HL-60/S4 treated with retinoic acid at 250 ng/mL for 4 days and 3 days (cell line): ENCODE measurements around the gene TMEM178A.
"Not testable (repeated sequence)": the region's sequence is repeated elsewhere in the genome, so short reads cannot be mapped to it uniquely, and the experiment has no call there.

Source experiments
- in situ Hi-C: fragments of 300-500 bp; cut with MboI; formaldehyde crosslinking; loops from 2 replicates; pipeline ENCODE4 v1.7.0; 2022; ENCODE audit warnings: low sequenced_read_pairs

TMEM178A gene

GRCh38 chr2:39706945-39707344 is 41.2 kb downstream of the TMEM178A start:
- in situ Hi-C loops, result loop anchor here (25.0 kb wide), 1 partner anchor 195 kb away; no protein-coding TSS in a partner anchor

- in situ Hi-C loops, result loop anchor here (25.0 kb wide), 1 partner anchor 196 kb away; no protein-coding TSS in a partner anchor
These were observed 42.3 kb downstream of the TMEM178A start for GRCh38 chr2:39708003-39708402.

DNA sequence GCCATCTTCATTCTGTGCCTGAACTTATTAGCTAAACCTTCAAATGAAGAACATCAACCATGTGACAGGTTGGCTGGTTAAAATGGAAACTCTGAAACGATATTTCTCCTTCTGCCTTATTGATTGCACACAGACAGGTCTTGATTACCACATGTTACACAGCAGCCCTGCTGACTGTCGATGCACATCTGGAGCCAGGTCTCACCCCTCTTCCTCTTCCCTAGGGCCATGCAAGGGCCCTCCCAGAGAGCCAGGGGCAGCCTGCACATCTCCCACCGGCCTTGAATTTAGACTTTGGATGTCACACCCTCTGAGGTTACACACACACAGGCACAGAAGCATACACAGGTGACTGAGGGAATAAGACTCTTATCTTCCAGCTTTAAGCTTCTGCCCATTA is 45.1 kb downstream of the TMEM178A start:
- in situ Hi-C loops, result loop anchor here (25.0 kb wide), 1 partner anchor 199 kb away; no protein-coding TSS in a partner anchor

- in situ Hi-C loops, result loop anchor here (25.0 kb wide), 1 partner anchor 201 kb away; no protein-coding TSS in a partner anchor
These were observed 47.2 kb downstream of the TMEM178A start for GRCh38 chr2:39712953-39713352.

DNA sequence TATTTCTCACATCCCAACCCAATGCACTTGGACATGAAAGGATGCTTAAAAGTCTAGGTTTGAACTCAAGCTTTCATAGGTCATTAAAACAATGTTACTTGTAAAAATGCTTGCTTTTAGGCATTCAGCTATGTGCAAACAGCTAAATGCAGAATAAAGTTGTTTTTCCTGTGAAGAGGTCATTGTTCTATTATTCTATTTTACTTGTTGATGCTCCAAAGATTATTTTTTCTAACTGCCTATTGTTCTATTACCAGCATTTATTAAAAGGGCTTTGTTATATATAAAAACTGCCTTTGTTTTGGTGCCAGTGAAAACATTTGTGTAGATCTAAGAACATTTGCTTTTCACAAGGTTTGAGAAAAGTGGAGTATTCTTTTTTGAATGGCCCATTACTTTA is 49.4 kb downstream of the TMEM178A start:
- in situ Hi-C loops, result loop anchor here (25.0 kb wide), 1 partner anchor 203 kb away; no protein-coding TSS in a partner anchor

DNA sequence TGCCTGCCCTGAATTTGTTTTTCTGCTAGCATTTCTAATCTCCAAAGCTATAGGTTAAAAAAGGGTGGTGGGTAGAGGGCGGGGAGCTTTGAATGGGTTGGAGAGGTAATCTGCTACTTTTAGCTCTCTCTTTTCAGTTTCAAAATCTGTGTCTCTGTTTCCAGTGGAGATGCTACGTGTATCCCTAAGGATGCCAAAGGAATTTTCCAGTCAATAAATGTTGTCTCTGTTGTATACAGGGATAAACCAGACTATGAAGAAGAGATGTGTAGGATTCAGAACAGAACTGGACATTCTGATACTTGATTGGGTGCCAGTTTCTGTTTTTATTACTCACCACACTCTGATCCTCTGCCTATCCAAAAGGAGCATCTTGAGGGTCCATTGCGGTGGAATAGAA is 50.1 kb downstream of the TMEM178A start:
- in situ Hi-C loops, result loop anchor here (25.0 kb wide), 1 partner anchor 204 kb away; no protein-coding TSS in a partner anchor

GRCh38 chr2:39717067-39717466 is 51.4 kb downstream of the TMEM178A start:
- in situ Hi-C loops, result loop anchor here (25.0 kb wide), 1 partner anchor 205 kb away; no protein-coding TSS in a partner anchor

GRCh38 chr2:39718483-39718882 is 52.8 kb downstream of the TMEM178A start:
- in situ Hi-C loops, result loop anchor here (25.0 kb wide), 1 partner anchor 206 kb away; no protein-coding TSS in a partner anchor

DNA sequence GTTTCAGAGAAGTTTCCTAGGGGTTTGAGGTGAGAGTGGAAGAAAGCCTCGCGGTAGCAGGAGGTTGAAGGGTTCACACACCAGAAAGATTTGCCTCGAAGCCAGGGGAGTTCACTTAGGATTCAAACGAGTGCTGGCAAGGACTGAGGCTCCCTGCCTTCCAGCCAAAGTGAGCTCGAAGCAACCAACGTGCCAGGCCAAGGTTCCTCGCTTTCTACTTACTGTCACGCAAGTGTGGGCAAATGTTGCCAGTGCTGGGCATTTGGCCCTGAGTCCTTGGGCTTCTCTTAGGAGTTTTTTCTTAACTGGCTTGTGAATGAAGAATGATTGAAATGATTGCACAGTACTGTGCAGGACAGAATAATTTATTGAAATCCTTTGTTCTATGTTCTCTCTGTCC is 53.6 kb downstream of the TMEM178A start:
- in situ Hi-C loops, result loop anchor here (25.0 kb wide), 1 partner anchor 207 kb away; no protein-coding TSS in a partner anchor

- in situ Hi-C loops, result loop anchor here (25.0 kb wide), 1 partner anchor 209 kb away; no protein-coding TSS in a partner anchor
These were observed 55.3 kb downstream of the TMEM178A start for GRCh38 chr2:39720970-39721369.

DNA sequence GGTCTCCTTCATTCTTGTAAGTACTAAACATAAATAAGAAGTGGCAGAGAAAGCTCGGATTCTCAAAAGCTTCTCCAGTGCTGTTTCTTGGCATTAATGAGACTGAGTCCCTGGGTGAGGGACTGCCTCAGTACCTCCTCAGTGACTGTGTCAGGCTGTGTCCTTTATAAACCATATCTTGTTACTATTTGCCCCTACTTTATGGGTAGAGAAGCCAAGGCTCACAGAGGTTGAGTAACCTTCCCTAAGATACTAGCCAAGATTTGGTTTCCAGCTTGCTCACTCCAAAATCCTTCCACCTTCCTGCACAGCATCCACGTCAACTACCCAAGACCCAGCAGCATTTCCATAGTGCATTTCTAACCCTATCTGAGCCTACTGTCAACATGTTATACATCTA is 57.8 kb downstream of the TMEM178A start:
- in situ Hi-C loops, result loop anchor here (25.0 kb wide), 1 partner anchor 211 kb away; no protein-coding TSS in a partner anchor

GRCh38 chr2:39723946-39724827 is 58.5 kb downstream of the TMEM178A start:
- in situ Hi-C loops, result loop anchor here (25.0 kb wide), 1 partner anchor 212 kb away; no protein-coding TSS in a partner anchor

- in situ Hi-C loops, result loop anchor here (25.0 kb wide), 1 partner anchor 212 kb away; no protein-coding TSS in a partner anchor
These were observed 59.1 kb downstream of the TMEM178A start for GRCh38 chr2:39724828-39725144.

DNA sequence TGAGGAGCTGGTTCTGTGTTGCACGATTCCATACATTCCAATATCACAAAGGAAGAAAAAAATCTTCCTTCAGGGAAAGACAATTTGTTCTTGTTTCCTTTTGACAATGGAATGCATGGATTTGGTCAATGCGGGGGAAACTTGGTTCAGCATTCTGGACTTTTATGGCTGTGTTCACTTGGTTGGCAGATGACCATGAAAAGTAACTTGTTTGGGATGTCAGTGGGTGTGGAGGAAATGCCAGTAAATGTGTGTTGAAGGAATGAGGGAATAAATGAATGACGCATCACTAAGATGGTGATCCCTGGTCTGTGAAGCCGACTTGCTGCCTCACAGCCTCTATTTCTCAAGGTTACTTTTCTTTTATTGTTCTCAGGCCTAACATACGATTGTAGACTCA is 59.7 kb downstream of the TMEM178A start:
- in situ Hi-C loops, result no loop called here

- in situ Hi-C loops, result not testable (repeated sequence)
These were observed 62.4 kb downstream of the TMEM178A start for GRCh38 chr2:39728085-39728484.

DNA sequence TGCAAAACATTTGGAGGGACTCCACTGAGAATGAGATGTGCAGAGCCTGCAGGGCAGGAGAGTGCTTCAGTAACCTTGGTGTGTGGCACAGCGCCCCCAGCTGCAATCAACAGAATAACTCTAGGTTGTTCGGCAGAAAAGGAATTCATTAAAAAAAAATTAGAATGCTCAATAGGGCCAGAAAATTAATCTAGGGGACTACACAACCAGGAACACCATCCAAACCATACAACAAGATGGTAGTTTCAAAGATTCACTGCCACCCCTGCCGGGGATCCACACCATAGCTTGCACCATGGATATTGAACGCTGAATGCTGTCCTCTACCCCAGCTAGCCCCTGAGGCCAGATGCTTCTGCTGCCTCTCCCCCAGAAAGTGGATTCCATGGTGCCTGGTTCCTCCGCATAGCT is 63.2 kb downstream of the TMEM178A start:
- in situ Hi-C loops, result no loop called here

GRCh38 chr2:39730276-39730675 is 64.6 kb downstream of the TMEM178A start:
- in situ Hi-C loops, result no loop called here

GRCh38 chr2:39730685-39731302 is 65.1 kb downstream of the TMEM178A start:
- in situ Hi-C loops, result no loop called here

GRCh38 chr2:39731546-39731945 is 65.8 kb downstream of the TMEM178A start:
- in situ Hi-C loops, result no loop called here

- in situ Hi-C loops, result no loop called here
These were observed 66.8 kb downstream of the TMEM178A start for GRCh38 chr2:39732482-39732881.

DNA sequence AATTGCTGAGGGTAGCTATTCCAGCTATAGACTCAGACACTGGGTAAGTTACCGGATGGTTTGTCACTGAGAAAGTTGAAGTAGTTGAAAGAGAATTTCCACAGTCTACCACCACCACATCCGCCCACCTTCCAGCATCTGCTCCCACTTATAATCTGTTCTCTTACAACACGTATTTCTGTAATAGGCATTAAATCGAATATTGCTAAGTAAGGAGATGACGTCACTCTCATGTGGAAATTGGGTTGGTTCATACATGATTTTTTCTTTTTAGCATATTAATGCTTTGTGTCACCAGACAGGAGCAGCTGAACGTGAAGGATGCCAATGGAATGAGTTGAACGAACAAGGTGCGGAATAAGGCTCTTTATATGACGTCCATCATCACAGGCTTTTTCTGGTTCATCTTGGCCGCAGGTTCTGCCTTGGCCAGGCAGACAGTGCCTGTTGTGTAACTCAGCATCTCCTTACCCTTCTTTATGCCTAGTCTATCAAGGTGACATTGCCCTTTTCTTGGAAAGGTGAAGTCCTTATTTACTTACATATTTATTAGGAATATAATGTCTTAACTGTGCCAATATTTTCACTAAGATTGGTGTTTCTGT is 67.5 kb downstream of the TMEM178A start:
- in situ Hi-C loops, result no loop called here
